ENCODE results near the gene GIT1. TPM values are rescaled to one million over a fixed set of nuclear protein-coding genes. Genes with fewer than 3 reads are reported as not detected.

The GIT1 gene
- total RNA-seq, 4 donors from 2014 or later = 39.2 to 71.8 (median 41.3) TPM

DNA sequence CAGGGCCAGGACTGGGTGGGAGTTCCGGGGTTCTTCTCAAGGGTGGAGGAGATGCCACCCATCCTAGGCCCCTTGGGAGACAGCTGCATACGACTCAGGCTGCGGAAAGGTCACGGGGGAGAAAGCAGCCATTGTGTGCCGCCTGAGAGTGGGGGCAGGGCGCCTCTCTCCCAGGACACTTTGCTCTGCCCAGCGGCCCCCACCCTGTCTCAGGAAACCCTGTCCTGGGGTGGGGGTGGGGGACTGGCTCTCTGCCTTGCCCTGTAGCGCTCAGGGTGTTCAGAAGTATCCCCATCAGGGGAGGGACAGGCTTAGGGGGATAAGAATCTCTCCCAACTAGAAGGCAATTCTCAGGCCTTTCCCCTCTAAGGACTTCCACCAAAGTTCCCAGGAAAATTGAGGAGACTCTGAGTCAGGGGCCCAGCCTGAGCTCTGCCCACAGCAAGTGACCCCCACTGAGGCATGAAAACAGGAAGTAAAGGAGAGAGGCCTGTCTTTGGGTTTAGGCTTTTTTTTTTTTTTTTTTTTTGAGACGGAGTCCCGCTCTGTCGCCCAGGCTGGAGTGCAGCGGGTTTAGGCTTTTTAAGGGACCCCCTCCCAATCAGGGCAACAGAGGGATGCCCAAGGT is 4.9 kb downstream of the GIT1 start:
- DNase-seq = no peak
- in situ Hi-C loops (cut with MboI; ENCODE audit: low pct_ligation_motif_present in 1 of 4, low pct_unique_long_range_greater_than_20kb in 1 of 4, low sequenced_read_pairs in 3 of 4) (no loop called here), intact Hi-C loops (cut with DNase I; ENCODE audit: low total_unique reads) (no loop called here)
- H3K27me3 ChIP-seq = no peaks in the 10 kb centered on the region
- H3K9me3 ChIP-seq = no peaks in the 10 kb centered on the region
- peak overlapping the region in 2 of 4 donors; percentile 7 to 27 for H3K27ac ChIP-seq
- no peak overlapping the region for H3K4me3 ChIP-seq
- no peaks in the 10 kb centered on the region for H3K36me3 ChIP-seq
- H3K4me1 ChIP-seq = peaks cover 9 to 23% (median 18%) of the 10 kb centered on the region in 4 donors
- TF ChIP-seq, protein P1, sequence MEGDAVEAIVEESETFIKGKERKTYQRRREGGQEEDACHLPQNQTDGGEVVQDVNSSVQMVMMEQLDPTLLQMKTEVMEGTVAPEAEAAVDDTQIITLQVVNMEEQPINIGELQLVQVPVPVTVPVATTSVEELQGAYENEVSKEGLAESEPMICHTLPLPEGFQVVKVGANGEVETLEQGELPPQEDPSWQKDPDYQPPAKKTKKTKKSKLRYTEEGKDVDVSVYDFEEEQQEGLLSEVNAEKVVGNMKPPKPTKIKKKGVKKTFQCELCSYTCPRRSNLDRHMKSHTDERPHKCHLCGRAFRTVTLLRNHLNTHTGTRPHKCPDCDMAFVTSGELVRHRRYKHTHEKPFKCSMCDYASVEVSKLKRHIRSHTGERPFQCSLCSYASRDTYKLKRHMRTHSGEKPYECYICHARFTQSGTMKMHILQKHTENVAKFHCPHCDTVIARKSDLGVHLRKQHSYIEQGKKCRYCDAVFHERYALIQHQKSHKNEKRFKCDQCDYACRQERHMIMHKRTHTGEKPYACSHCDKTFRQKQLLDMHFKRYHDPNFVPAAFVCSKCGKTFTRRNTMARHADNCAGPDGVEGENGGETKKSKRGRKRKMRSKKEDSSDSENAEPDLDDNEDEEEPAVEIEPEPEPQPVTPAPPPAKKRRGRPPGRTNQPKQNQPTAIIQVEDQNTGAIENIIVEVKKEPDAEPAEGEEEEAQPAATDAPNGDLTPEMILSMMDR (IDR thresholded peaks at IDR 0.05) = no peak
- TF ChIP-seq POLR2AphosphoS5 (IDR thresholded peaks at IDR 0.05) = no peak
- 76 to 77% methylated on average over 5 to 12 of the region's 12 CpGs for WGBS, 2 donors (ENCODE audit: low coverage in 1 of 2)

DNA sequence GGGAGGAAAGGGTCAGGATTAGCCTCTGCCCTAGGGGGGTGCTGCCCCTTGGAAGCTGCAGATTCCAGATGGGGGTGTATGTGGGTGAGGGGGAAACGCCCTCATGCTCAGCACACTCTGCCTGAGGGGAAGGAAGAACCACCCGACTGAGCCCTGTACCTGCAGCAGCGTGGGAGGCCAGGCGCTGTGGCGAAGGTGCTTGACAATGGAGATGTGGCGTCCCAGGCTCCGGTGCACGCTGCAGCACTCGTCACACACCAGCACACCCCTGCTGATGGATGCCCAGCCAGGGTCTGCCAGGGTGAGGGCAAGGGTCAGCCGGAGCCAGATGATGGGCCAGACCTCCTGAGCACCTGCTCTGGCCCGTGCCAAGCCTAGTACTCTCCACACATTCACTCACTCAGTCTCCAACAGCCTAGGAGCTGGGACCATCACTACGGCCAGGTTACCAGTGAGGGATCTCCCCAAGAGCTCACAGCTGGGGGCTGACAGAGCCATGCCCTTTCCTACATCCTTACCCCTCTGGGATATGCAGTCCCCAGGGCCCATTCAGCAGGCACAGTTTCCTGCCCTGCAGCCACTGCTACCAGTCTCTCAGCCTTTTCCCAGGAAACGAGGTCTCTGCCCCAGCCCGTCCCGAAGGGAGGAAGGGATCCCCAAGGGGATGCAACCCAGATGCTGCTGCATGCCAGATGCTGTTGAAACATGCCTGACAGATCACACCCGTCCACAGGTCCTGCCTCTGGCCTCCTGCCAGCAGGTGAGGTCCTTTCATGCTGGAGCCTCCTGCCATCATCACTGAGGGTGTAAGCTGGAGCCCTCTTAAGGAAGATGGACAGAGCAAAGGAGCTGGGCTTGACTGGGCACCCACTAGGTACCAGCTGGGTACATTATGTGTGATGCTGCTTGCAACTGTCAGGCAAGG is 5.9 kb downstream of the GIT1 start:
- TF ChIP-seq, protein P1 (IDR thresholded peaks at IDR 0.05) = no peak
- TF ChIP-seq POLR2A (IDR thresholded peaks at IDR 0.05) (no peak), EP300 (IDR thresholded peaks at IDR 0.05; ENCODE audit: low read depth) (no peak), POLR2AphosphoS5 (IDR thresholded peaks at IDR 0.05) (no peak)
- H3K4me1 ChIP-seq = peaks cover 9 to 23% (median 17%) of the 10 kb centered on the region in 4 donors
- DNase-seq = no peak
- H3K4me3 ChIP-seq = no peak overlapping the region
- no peaks in the 10 kb centered on the region for H3K27me3 ChIP-seq
- in situ Hi-C loops (cut with MboI; ENCODE audit: low pct_ligation_motif_present in 1 of 4, low pct_unique_long_range_greater_than_20kb in 1 of 4, low sequenced_read_pairs in 3 of 4) (no loop called here), intact Hi-C loops (cut with DNase I; ENCODE audit: low total_unique reads) (no loop called here)
- WGBS, 2 donors (ENCODE audit: low coverage in 1 of 2) = 87% methylated on average over 14 of the region's 16 CpGs; no CpG with 5 or more reads in 1 of the 2 donors
- H3K9me3 ChIP-seq = no peaks in the 10 kb centered on the region
- H3K27ac ChIP-seq = peak overlapping the region in 1 of 4 donors; percentile 7
- no peaks in the 10 kb centered on the region for H3K36me3 ChIP-seq

DNA sequence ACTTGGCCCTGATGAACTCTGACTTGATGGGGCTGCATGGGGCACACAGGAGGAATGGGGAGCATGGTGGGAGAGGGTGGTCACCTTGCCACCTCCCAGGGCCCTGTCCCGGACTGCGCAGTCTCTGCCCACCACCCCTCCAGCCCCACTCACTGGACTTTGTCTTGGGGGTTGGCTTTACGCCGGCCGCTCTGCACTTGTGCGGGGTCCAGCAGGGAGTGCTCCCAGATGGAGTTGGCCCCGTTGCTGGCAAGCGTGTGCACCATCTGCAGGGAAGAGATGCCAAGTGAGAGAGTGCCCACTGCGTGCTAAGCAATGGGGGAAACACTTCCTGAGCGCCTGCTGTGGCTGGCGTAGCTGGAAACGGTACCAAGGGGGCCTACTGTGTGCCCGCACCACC is 6.7 kb downstream of the GIT1 start:
- no peak for TF ChIP-seq EP300 (IDR thresholded peaks at IDR 0.05; ENCODE audit: low read depth)
- TF ChIP-seq, protein P1 (IDR thresholded peaks at IDR 0.05) = no peak
- TF ChIP-seq POLR2AphosphoS5 (IDR thresholded peaks at IDR 0.05) = no peak
- TF ChIP-seq POLR2A (IDR thresholded peaks at IDR 0.05) = no peak
- no peak for DNase-seq
- Histone ChIP-seq H3K4me3 (no peak overlapping the region), H3K9me3 (no peaks in the 10 kb centered on the region), H3K27me3 (no peaks in the 10 kb centered on the region), H3K27ac (no peak overlapping the region), H3K4me1 (peaks cover 5 to 15% (median 11%) of the 10 kb centered on the region in 4 donors), H3K36me3 (no peaks in the 10 kb centered on the region)
- in situ Hi-C loops (cut with MboI; ENCODE audit: low pct_ligation_motif_present in 1 of 4, low pct_unique_long_range_greater_than_20kb in 1 of 4, low sequenced_read_pairs in 3 of 4) = no loop called here
- intact Hi-C loops (cut with DNase I; ENCODE audit: low total_unique reads) = no loop called here
- 92% methylated on average over 12 of the region's 13 CpGs; no CpG with 5 or more reads in 1 of the 2 donors for WGBS, 2 donors (ENCODE audit: low coverage in 1 of 2)

DNA sequence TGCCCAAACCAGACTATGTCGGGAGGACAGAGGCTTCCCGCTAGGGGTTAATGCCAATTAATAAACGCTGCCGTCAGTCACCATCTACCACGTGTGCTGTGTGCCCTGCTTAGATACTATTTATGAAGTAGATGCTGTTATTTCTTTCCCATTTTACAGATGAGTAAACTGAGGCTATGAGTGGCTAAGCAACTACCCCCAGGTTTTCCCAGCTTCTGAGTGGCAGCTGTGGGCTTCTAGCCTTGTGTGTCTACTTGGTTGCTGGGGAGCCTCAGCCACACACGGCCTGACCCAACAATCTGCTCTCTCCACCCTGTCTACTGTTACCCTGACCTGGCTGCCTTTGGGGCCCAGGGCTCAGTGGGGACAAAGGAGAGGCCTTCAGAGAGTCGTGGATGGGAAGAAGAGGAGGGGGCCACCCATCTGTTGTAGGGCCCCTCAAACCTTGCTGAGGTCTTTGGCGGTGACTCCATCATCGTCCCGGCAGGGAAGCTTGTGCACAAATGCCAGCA is 7.1 kb downstream of the GIT1 start:
- intact Hi-C loops (cut with DNase I; ENCODE audit: low total_unique reads) (no loop called here), in situ Hi-C loops (cut with MboI; ENCODE audit: low pct_ligation_motif_present in 1 of 4, low pct_unique_long_range_greater_than_20kb in 1 of 4, low sequenced_read_pairs in 3 of 4) (no loop called here)
- no peak for DNase-seq
- Histone ChIP-seq H3K4me3 (no peak overlapping the region), H3K36me3 (no peaks in the 10 kb centered on the region), H3K9me3 (no peaks in the 10 kb centered on the region), H3K27ac (no peak overlapping the region), H3K27me3 (no peaks in the 10 kb centered on the region), H3K4me1 (peaks cover under 1 to 15% (median 6%) of the 10 kb centered on the region in 4 donors)
- TF ChIP-seq, protein P1 (IDR thresholded peaks at IDR 0.05) = no peak
- TF ChIP-seq POLR2A (IDR thresholded peaks at IDR 0.05) (no peak), POLR2AphosphoS5 (IDR thresholded peaks at IDR 0.05) (no peak), EP300 (IDR thresholded peaks at IDR 0.05; ENCODE audit: low read depth) (no peak)
- WGBS, 2 donors (ENCODE audit: low coverage in 1 of 2) = 81% methylated on average over 9 of the region's 10 CpGs; no CpG with 5 or more reads in 1 of the 2 donors

Data from transverse colon (tissue), 4 donors.